Mucosa of gallbladder (tissue), 1 donor: Measurements from ENCODE around the gene ADAM21. TPM values are rescaled to one million over a fixed set of nuclear protein-coding genes. Genes with fewer than 3 reads are reported as not detected.
"Not testable (repeated sequence)": the region's sequence is repeated elsewhere in the genome, so short reads cannot be mapped to it uniquely, and the experiment has no call there.

Experiments used
- DNase-seq: peaks from one replicate; pipeline ENCODE4 v3.0.0-alpha.2; 2020; ENCODE audit warnings: low spot score
- total RNA-seq: library from RNA; stranded (reverse); gene quantifications from one replicate; pipeline ENCODE4 v1.2.1, GENCODE V29; 2021
- donor health status: DM: no; HTN: no; CAD: no.

ADAM21 gene
- 0.40 TPM for total RNA-seq

- no peak for DNase-seq
Observed at GRCh38 chr14:70451874-70452273, at the start of gene ADAM21. ADAM21 (plus strand) TSS chr14:70452174; CDS start chr14:70457500, 5,326 bp downstream.

- DNase-seq: peak; percentile 32
Observed at GRCh38 chr14:70403335-70403734, 48.6 kb upstream of the ADAM21 start.

GRCh38 chr14:70406216-70406615 is 45.8 kb upstream of the ADAM21 start:
- DNase-seq: not testable (repeated sequence)

GRCh38 chr14:70407621-70408020 is 44.4 kb upstream of the ADAM21 start:
- DNase-seq: no peak

- DNase-seq: no peak
Observed at GRCh38 chr14:70415788-70416187, 36.2 kb upstream of the ADAM21 start.

- no peak for DNase-seq
Observed at GRCh38 chr14:70416338-70416724, 35.6 kb upstream of the ADAM21 start.

- peak; percentile 88 for DNase-seq
Observed at GRCh38 chr14:70416725-70417349, 35.1 kb upstream of the ADAM21 start, which contains the start of gene SYNJ2BP. SYNJ2BP (minus strand) TSS chr14:70417090; CDS start chr14:70416963, 127 bp downstream.

- not testable (repeated sequence) for DNase-seq
Observed at GRCh38 chr14:70419270-70419931, 32.6 kb upstream of the ADAM21 start.

GRCh38 chr14:70422538-70422937 is 29.4 kb upstream of the ADAM21 start:
- DNase-seq: no peak

- no peak for DNase-seq
Observed at GRCh38 chr14:70425354-70425753, 26.6 kb upstream of the ADAM21 start.

GRCh38 chr14:70426555-70426954 is 25.4 kb upstream of the ADAM21 start:
- not testable (repeated sequence) for DNase-seq

- DNase-seq: no peak
Observed at GRCh38 chr14:70436867-70437266, 15.1 kb upstream of the ADAM21 start.

GRCh38 chr14:70441641-70442040 is 10.3 kb upstream of the ADAM21 start:
- DNase-seq: no peak

GRCh38 chr14:70442750-70443149 is 9.2 kb upstream of the ADAM21 start:
- DNase-seq: no peak

GRCh38 chr14:70448633-70449340 is 3.2 kb upstream of the ADAM21 start:
- no peak for DNase-seq

- DNase-seq: no peak
Observed at GRCh38 chr14:70454731-70455130, 2.8 kb downstream of the ADAM21 start.

GRCh38 chr14:70468731-70469130 is 16.8 kb downstream of the ADAM21 start:
- DNase-seq: no peak

GRCh38 chr14:70470863-70471563 is 19.0 kb downstream of the ADAM21 start:
- not testable (repeated sequence) for DNase-seq

- DNase-seq: no peak
Observed at GRCh38 chr14:70472253-70473159, 20.5 kb downstream of the ADAM21 start.

GRCh38 chr14:70473825-70474224 is 21.9 kb downstream of the ADAM21 start:
- no peak for DNase-seq

- not testable (repeated sequence) for DNase-seq
Observed at GRCh38 chr14:70475459-70475858, 23.5 kb downstream of the ADAM21 start.
